Kidney (tissue), 14 donors: Measurements from ENCODE around the gene FBXL7. TPM values are rescaled to one million over a fixed set of nuclear protein-coding genes. Genes with fewer than 3 reads are reported as not detected.

Experiments used
- DNase-seq, 5 donors: peaks; one replicate each; pipeline ENCODE4 v3.0.0-alpha.2; 2013 to 2020
- FAIRE-seq: peaks from 2 replicates; lab custom pipeline; 2012; peaks lifted over from hg19 to GRCh38; lab: Jason Lieb, UNC
- H3K27ac ChIP-seq, 2 donors: one replicate each; pipeline ENCODE4 v1.7.0; 2013; ENCODE audit warnings: low read depth in 2 of 2, low read length in 2 of 2, inconsistent platforms in 1 of 2
- H3K27me3 ChIP-seq: one replicate; pipeline ENCODE4 v1.7.1; 2013; ENCODE audit warnings: low read length, inconsistent platforms; ENCODE audit not compliant: control insufficient read depth, insufficient read depth
- H3K36me3 ChIP-seq, 3 donors: one replicate each; pipeline versions ENCODE4 v1.7.0 to v1.7.1; 2013; ENCODE audit warnings: low read length in 3 of 3, control low read depth in 1 of 3, inconsistent platforms in 1 of 3; ENCODE audit not compliant: insufficient read depth in 3 of 3, control insufficient read depth in 2 of 3
- H3K4me1 ChIP-seq, 3 donors: one replicate each; pipeline versions ENCODE4 v1.7.0 to v1.7.1; 2013; ENCODE audit warnings: low read length in 3 of 3, inconsistent platforms in 1 of 3, low read depth in 1 of 3; ENCODE audit not compliant: control insufficient read depth in 2 of 3, insufficient read depth in 2 of 3
- H3K4me3 ChIP-seq, 3 donors: one replicate each; pipeline versions ENCODE4 v1.7.0 to v1.8.1; 2013; ENCODE audit warnings: low read length in 3 of 3, control low read depth in 1 of 3, inconsistent platforms in 1 of 3
- H3K9ac ChIP-seq, 3 donors: one replicate each; pipeline versions ENCODE4 v1.7.0 to v1.7.1; 2013; ENCODE audit warnings: low read length in 3 of 3, control low read depth in 1 of 3, inconsistent platforms in 1 of 3
- H3K9me3 ChIP-seq, 3 donors: one replicate each; pipeline versions ENCODE4 v1.7.0 to v1.7.1; 2013; ENCODE audit warnings: low read length in 3 of 3, control low read depth in 1 of 3, inconsistent platforms in 1 of 3; ENCODE audit not compliant: control insufficient read depth in 2 of 3, insufficient read depth in 1 of 3
- CTCF ChIP-seq: IDR thresholded peaks from 3 replicates; pipeline ENCODE4 v1.5.1; 2012; ENCODE audit warnings: mild to moderate bottlenecking, moderate library complexity, borderline replicate concordance; ENCODE audit not compliant: insufficient read depth; ENCODE audit errors: extremely low read depth
- intact Hi-C: fragments of 100-400 bp; cut with DNase I; formaldehyde crosslinking; loops from one replicate; pipeline ENCODE4 v1.11.1; 2022
- polyA plus RNA-seq: library from polyadenylated mRNA; stranded (reverse); fragments of 350-450 nt; fragmentation: Illumina TruSeq; extraction: RNeasy Lipid Tissue Mini Kit (QIAGEN cat#74804); gene quantifications from one replicate; pipeline ENCODE4 v1.2.3, GENCODE V29; 2014; ENCODE audit warnings: low read depth, low replicate concordance; ENCODE audit not compliant: insufficient read depth
- total RNA-seq: library from RNA; stranded (reverse); fragmentation: NEBNext Ultra II Directional; extraction: Animal tissue kit (Norgen Biotek cat#: 25700); gene quantifications from one replicate; pipeline ENCODE4 v1.2.1, GENCODE V29; 2021
- donor health status: control.
- donor health status: control.
- donor health status: control.
- donor health status: control.
- donor health status: control.
- donor health status: DM: yes; HTN: yes; CAD: no.
- donor health status: Normal renal cell carcinoma (clear cell type).

The FBXL7 gene
- total and polyA plus RNA-seq, 2 donors from 2014 or later: 3.9 to 6.1 TPM

- H3K27me3 ChIP-seq: no peaks in the 10 kb centered on the region
- H3K4me3 ChIP-seq: no peak overlapping the region
- H3K9ac ChIP-seq: no peak overlapping the region
- no peak for TF ChIP-seq CTCF
- no peak overlapping the region for H3K27ac ChIP-seq
- H3K36me3 ChIP-seq: no peaks in the 10 kb centered on the region
- H3K9me3 ChIP-seq: peaks cover 0 to 7% (median 5%) of the 10 kb centered on the region in 3 donors
- DNase-seq (no peak), FAIRE-seq (no peak)
- no peaks in the 10 kb centered on the region for H3K4me1 ChIP-seq
- intact Hi-C loops: no loop called here
These were observed 165.0 kb downstream of the FBXL7 start for GRCh38 chr5:15664961-15665360.

GRCh38 chr5:15669826-15670225 lies 169.8 kb downstream of the FBXL7 start:
- Histone ChIP-seq H3K27ac (no peak overlapping the region), H3K9ac (no peak overlapping the region), H3K4me3 (no peak overlapping the region), H3K36me3 (no peaks in the 10 kb centered on the region), H3K9me3 (no peaks in the 10 kb centered on the region), H3K27me3 (no peaks in the 10 kb centered on the region), H3K4me1 (peaks cover 0 to 2% (median 0%) of the 10 kb centered on the region in 3 donors)
- TF ChIP-seq CTCF: no peak
- DNase-seq (no peak), FAIRE-seq (no peak)
- intact Hi-C loops: no loop called here

- DNase-seq (no peak), FAIRE-seq (no peak)
- Histone ChIP-seq H3K9me3 (no peaks in the 10 kb centered on the region), H3K27ac (no peak overlapping the region), H3K36me3 (no peaks in the 10 kb centered on the region), H3K27me3 (no peaks in the 10 kb centered on the region), H3K4me1 (peaks cover 0 to 2% (median 0%) of the 10 kb centered on the region in 3 donors), H3K4me3 (no peak overlapping the region), H3K9ac (no peak overlapping the region)
- TF ChIP-seq CTCF: no peak
- intact Hi-C loops: no loop called here
These were observed 174.7 kb downstream of the FBXL7 start for GRCh38 chr5:15674716-15675115.

GRCh38 chr5:15676591-15676990 lies 176.6 kb downstream of the FBXL7 start:
- no peak overlapping the region for H3K27ac ChIP-seq
- intact Hi-C loops: no loop called here
- H3K9me3 ChIP-seq: no peaks in the 10 kb centered on the region
- no peak overlapping the region for H3K4me3 ChIP-seq
- no peaks in the 10 kb centered on the region for H3K27me3 ChIP-seq
- H3K36me3 ChIP-seq: no peaks in the 10 kb centered on the region
- H3K9ac ChIP-seq: no peak overlapping the region
- DNase-seq (peak in 3 of 5 donors; percentile 32 to 43 (median 33)), FAIRE-seq (no peak)
- H3K4me1 ChIP-seq: peaks cover 0 to 2% (median 0%) of the 10 kb centered on the region in 3 donors
- no peak for TF ChIP-seq CTCF
